Endodermal cell (in vitro differentiated cells): Measurements from ENCODE around the gene COA5. TPM values are rescaled to one million over a fixed set of nuclear protein-coding genes. Genes with fewer than 3 reads are reported as not detected.

ENCODE experiments used
- DNase-seq: peaks from one replicate; pipeline ENCODE4 v3.0.0-alpha.2; 2017
- H3K27ac ChIP-seq: 2 replicates; pipeline ENCODE4 v1.5.1; 2013; ENCODE audit warnings: mild to moderate bottlenecking, low read depth, low read length, moderate library complexity
- H3K27me3 ChIP-seq: 2 replicates; pipeline ENCODE4 v1.6.1; 2013; ENCODE audit warnings: mild to moderate bottlenecking, low read length, moderate library complexity; ENCODE audit not compliant: insufficient read depth, control insufficient read depth, poor library complexity, severe bottlenecking
- H3K36me3 ChIP-seq: 2 replicates; pipeline ENCODE4 v1.7.0; 2013; ENCODE audit warnings: mild to moderate bottlenecking, low read length, moderate library complexity; ENCODE audit not compliant: control insufficient read depth, insufficient read depth
- H3K4me1 ChIP-seq: one replicate; pipeline ENCODE4 v1.7.0; 2013; ENCODE audit warnings: low read length; ENCODE audit not compliant: control insufficient read depth, insufficient read depth
- H3K4me3 ChIP-seq: 2 replicates; pipeline ENCODE4 v1.5.1; 2013; ENCODE audit warnings: mild to moderate bottlenecking, low read length, moderate library complexity
- H3K9ac ChIP-seq: 2 replicates; pipeline ENCODE4 v1.6.1; 2013; ENCODE audit warnings: mild to moderate bottlenecking, low read length, moderate library complexity; ENCODE audit not compliant: poor library complexity, severe bottlenecking; ENCODE audit errors: extremely low read depth
- H3K9me3 ChIP-seq: 2 replicates; pipeline ENCODE4 v1.6.1; 2013; ENCODE audit warnings: mild to moderate bottlenecking, low read length, moderate library complexity; ENCODE audit not compliant: control insufficient read depth
- H3K27ac Mint-ChIP-seq: 2 replicates; pipeline ENCODE4 v1.8.0; 2020; ENCODE audit warnings: mixed read lengths
- H3K27me3 Mint-ChIP-seq: 2 replicates; pipeline ENCODE4 v1.8.0; 2021; ENCODE audit warnings: mild to moderate bottlenecking, mixed read lengths; ENCODE audit not compliant: insufficient read depth
- H3K36me3 Mint-ChIP-seq: 2 replicates; pipeline ENCODE4 v1.8.0; 2020; ENCODE audit warnings: low read depth, mixed read lengths
- H3K4me1 Mint-ChIP-seq: 2 replicates; pipeline ENCODE4 v1.8.0; 2020; ENCODE audit warnings: mixed read lengths
- H3K4me3 Mint-ChIP-seq: 2 replicates; pipeline ENCODE4 v1.8.0; 2020; ENCODE audit warnings: mild to moderate bottlenecking, moderate library complexity, mixed read lengths
- H3K9me3 Mint-ChIP-seq: 2 replicates; pipeline ENCODE4 v1.8.0; 2020; ENCODE audit warnings: mild to moderate bottlenecking, mixed read lengths
- WGBS, 2 experiments: methylation state at CpG; one replicate each; pipeline versions ENCODE4 v1.1.5 to v1.1.7; 2013; ENCODE audit warnings: missing lambda C conversion rate in 2 of 2, mixed read lengths in 1 of 2; ENCODE audit not compliant: insufficient coverage in 1 of 2, insufficient read length in 1 of 2; 5-methylcytosine and 5-hydroxymethylcytosine counted together
- long read RNA-seq, 4 experiments: library from polyadenylated mRNA in 2 of 4; library from RNA in 1 of 4; library from capped mRNA in 1 of 4; stranded (forward) in 3 of 4; unstranded in 1 of 4; transcript quantifications; one replicate each; pipeline ENCODE4 v2.0.0, GENCODE V29; 2020 to 2021; ENCODE audit warnings: inconsistent platforms in 1 of 4
- polyA plus RNA-seq, 2 experiments: library from polyadenylated mRNA; stranded (reverse); fragments of 50-300 nt; gene quantifications; one replicate each; pipeline ENCODE4 v1.2.3, GENCODE V29; 2013
- total RNA-seq, 2 donors: library from RNA; stranded (reverse); fragmentation: NEBNext Ultra II Directional in 1 of 2; extraction: Animal tissue kit (Norgen Biotek cat#: 25700) in 1 of 2; gene quantifications; 2 replicates in 1 of 2; 3 replicates in 1 of 2; pipeline ENCODE4 v1.2.1, GENCODE V29; 2021
- TF ChIP-seq, protein P1 (sequence below): fragments of 200-600 bp; sonication (generic); conservative IDR thresholded peaks from 2 replicates; pipeline ENCODE4 v1.5.0; 2021; ENCODE audit warnings: antibody characterized with exemption, mild to moderate bottlenecking

The COA5 gene, protein sequence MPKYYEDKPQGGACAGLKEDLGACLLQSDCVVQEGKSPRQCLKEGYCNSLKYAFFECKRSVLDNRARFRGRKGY
- 10 to 100 TPM; 34.1 to 44.9 TPM for total RNA-seq
- 44.4 TPM for polyA plus RNA-seq (2013, experiment 1 of 2)
- 38.3 TPM for polyA plus RNA-seq (2013, experiment 2 of 2)
- long read RNA-seq, experiment 1, transcript COA5-201 (3 exons, 1,754 nt), result major isoform, 20 of 25 reads
- long read RNA-seq, experiment 1, partial matches to known transcripts, result 0 of 25 reads
- long read RNA-seq, experiment 1, other reads (novel, unspliced or antisense), result 4 of 25 reads
- long read RNA-seq, experiment 2, transcript COA5-204 (2 exons, 958 nt), result minor isoform, 8 of 48 reads
- long read RNA-seq, experiment 2, transcript COA5-201 (3 exons, 1,754 nt), result major isoform, 31 of 48 reads
- long read RNA-seq, experiment 2, transcript COA5-205 (3 exons, 770 nt), result minor isoform, 5 of 48 reads
- long read RNA-seq, experiment 2, partial matches to known transcripts, result 0 of 48 reads
- long read RNA-seq, experiment 2, other reads (novel, unspliced or antisense), result 3 of 48 reads
- long read RNA-seq, experiment 3, transcript COA5-201 (3 exons, 1,754 nt), result major isoform, 75 of 130 reads
- long read RNA-seq, experiment 3, transcript COA5-205 (3 exons, 770 nt), result minor isoform, 5 of 130 reads
- long read RNA-seq, experiment 3, transcript COA5-204 (2 exons, 958 nt), result minor isoform, 30 of 130 reads
- long read RNA-seq, experiment 3, partial matches to known transcripts, result 0 of 130 reads
- long read RNA-seq, experiment 3, other reads (novel, unspliced or antisense), result 17 of 130 reads
- long read RNA-seq, experiment 4, transcript COA5-201 (3 exons, 1,754 nt), result major isoform, 34 of 40 reads
- long read RNA-seq, experiment 4, partial matches to known transcripts, result 1 of 40 reads
- long read RNA-seq, experiment 4, other reads (novel, unspliced or antisense), result 3 of 40 reads

GRCh38 chr2:98608116-98608961 lies at the start of gene COA5, which contains the start of gene UNC50:
COA5 (minus strand) TSS chr2:98608512; CDS start chr2:98608405, 107 bp downstream.
UNC50 (plus strand) TSS chr2:98608589; CDS start chr2:98609760, 1,171 bp downstream.
- Mint-ChIP-seq H3K27ac (peak within 1 kb of the TSS; percentile 88), H3K27me3 (no peaks in the 10 kb centered on the region), H3K4me1 (peaks cover 66% of the 10 kb centered on the region), H3K36me3 (peaks cover 32% of the 10 kb centered on the region), H3K4me3 (peak within 1 kb of the TSS; percentile 71), H3K9me3 (no peaks in the 10 kb centered on the region)
- Histone ChIP-seq H3K4me1 (peaks cover 8% of the 10 kb centered on the region), H3K27ac (peak within 1 kb of the TSS; percentile 86), H3K9ac (peak within 1 kb of the TSS; percentile 95), H3K4me3 (peak within 1 kb of the TSS; percentile 91), H3K9me3 (no peaks in the 10 kb centered on the region), H3K27me3 (no peaks in the 10 kb centered on the region), H3K36me3 (peaks cover 34% of the 10 kb centered on the region)
- DNase-seq, result peak; percentile 94
- WGBS, 2 experiments, result 0% methylated on average over 36 to 93 of the region's 93 CpGs
- TF ChIP-seq, protein P1, sequence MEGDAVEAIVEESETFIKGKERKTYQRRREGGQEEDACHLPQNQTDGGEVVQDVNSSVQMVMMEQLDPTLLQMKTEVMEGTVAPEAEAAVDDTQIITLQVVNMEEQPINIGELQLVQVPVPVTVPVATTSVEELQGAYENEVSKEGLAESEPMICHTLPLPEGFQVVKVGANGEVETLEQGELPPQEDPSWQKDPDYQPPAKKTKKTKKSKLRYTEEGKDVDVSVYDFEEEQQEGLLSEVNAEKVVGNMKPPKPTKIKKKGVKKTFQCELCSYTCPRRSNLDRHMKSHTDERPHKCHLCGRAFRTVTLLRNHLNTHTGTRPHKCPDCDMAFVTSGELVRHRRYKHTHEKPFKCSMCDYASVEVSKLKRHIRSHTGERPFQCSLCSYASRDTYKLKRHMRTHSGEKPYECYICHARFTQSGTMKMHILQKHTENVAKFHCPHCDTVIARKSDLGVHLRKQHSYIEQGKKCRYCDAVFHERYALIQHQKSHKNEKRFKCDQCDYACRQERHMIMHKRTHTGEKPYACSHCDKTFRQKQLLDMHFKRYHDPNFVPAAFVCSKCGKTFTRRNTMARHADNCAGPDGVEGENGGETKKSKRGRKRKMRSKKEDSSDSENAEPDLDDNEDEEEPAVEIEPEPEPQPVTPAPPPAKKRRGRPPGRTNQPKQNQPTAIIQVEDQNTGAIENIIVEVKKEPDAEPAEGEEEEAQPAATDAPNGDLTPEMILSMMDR, result peak; percentile 24

GRCh38 chr2:98656800-98657199 lies 48.5 kb upstream of the COA5 start:
- H3K27ac Mint-ChIP-seq, result no peak overlapping the region
- Histone ChIP-seq H3K4me1 (no peaks in the 10 kb centered on the region), H3K27me3 (no peaks in the 10 kb centered on the region), H3K4me3 (no peak overlapping the region), H3K27ac (no peak overlapping the region), H3K36me3 (no peaks in the 10 kb centered on the region), H3K9ac (no peak overlapping the region), H3K9me3 (no peaks in the 10 kb centered on the region)
- H3K4me1 Mint-ChIP-seq, result no peaks in the 10 kb centered on the region
- H3K9me3 Mint-ChIP-seq, result no peaks in the 10 kb centered on the region
- H3K36me3 Mint-ChIP-seq, result no peaks in the 10 kb centered on the region
- H3K27me3 Mint-ChIP-seq, result no peaks in the 10 kb centered on the region
- H3K4me3 Mint-ChIP-seq, result no peak overlapping the region
- TF ChIP-seq, protein P1, result no peak
- no peak for DNase-seq
- 83 to 93% methylated on average over 3 to 4 of the region's 4 CpGs for WGBS, 2 experiments
